GM19463 (cell line): ENCODE data around the gene PTPRQ.
"Not testable (repeated sequence)": the region's sequence is repeated elsewhere in the genome, so short reads cannot be mapped to it uniquely, and the experiment has no call there.

Experiments
- ATAC-seq: cut with Tn5 transposase; IDR thresholded peaks from one replicate; pipeline ENCODE4 v1.9.1; 2021; ENCODE audit warnings: mild to moderate bottlenecking, moderate library complexity; ENCODE audit not compliant: unreplicated experiment

Gene PTPRQ

DNA sequence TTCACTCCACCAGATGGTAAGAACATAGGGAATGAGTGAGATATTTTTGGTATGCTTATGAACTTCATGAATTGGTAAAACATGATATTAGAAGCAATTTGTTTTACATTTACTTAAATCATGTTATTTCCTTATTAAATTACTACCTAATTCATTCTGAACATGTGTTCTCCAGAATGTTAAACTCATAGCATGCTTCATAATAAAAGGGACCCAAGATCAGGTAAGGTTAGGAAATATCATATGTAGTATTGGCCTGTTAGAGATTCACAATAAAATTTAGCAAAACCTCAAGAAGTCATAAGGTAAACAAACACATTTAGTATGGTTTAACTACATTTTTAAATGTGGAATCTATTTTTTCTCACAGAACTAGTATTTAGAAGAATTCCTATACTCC lies 28.2 kb downstream of the PTPRQ start:
- ATAC-seq = no peak

DNA sequence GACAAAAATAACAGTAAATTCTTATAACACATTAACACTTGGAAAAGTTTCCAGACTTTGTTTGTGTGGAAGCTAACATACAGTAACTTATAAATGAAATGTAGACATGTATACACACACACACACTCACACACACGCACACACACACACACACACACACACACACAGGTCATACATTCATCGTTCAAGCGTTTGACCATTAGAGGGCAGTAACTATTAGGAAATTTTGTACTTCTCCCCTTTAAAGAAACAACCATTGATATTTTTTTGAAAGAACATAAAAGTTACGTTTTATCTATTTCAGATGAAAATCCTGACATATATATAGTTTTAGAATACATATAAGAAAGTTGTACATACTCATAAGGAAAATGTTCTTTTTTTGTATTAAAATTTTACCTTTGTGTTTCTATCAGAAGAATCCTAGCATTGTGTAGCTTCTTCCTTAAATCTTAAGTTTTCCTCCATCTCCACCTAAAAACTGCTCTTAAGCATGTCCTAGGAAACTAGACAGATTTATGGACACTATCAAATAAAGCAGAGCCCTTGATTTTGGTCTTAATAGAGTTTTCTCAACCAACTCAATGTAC lies 29.0 kb downstream of the PTPRQ start:
- peak; percentile 63 for ATAC-seq

DNA sequence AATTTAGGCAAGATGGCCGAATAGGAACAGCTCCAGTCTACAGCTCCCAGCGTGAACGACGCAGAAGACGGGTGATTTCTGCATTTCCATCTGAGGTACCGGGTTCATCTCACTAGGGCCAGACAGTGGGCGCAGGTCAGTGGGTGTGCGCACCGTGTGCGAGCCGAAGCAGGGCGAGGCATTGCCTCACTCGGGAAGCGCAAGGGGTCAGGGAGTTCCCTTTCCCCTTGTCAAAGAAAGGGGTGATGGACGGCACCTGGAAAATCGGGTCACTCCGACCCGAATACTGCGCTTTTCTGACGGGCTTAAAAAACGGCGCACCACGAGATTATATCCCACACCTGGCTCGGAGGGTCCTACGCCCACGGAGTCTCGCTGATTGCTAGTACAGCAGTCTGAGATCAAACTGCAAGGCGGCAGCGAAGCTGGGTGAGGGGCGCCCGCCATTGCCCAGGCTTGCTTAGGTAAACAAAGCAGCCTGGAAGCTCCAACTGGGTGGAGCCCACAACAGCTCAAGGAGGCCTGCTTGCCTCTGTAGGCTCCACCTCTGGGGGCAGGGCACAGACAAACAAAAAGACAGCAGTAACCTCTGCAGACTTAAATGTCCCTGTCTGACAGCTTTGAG lies 33.6 kb downstream of the PTPRQ start:
- ATAC-seq = not testable (repeated sequence)

DNA sequence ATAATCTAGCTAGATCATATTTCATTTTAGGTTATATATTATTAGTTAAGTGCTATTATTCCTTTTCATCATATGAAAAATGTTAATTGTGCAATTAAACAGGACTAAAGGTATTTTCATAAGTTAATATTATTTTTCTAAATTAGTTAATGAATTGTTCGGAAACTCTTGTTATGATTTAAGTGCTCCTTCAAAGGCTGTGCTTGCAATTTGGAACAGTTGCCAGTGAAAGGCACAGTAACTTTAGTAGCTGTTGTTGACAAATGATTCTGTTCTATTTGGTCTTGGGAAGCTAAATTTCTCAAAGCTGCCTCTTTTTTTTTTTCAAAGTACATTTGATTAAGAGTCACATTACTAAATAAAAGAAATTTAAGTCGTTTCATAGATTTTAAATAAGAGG lies 40.7 kb downstream of the PTPRQ start:
- no peak for ATAC-seq

DNA sequence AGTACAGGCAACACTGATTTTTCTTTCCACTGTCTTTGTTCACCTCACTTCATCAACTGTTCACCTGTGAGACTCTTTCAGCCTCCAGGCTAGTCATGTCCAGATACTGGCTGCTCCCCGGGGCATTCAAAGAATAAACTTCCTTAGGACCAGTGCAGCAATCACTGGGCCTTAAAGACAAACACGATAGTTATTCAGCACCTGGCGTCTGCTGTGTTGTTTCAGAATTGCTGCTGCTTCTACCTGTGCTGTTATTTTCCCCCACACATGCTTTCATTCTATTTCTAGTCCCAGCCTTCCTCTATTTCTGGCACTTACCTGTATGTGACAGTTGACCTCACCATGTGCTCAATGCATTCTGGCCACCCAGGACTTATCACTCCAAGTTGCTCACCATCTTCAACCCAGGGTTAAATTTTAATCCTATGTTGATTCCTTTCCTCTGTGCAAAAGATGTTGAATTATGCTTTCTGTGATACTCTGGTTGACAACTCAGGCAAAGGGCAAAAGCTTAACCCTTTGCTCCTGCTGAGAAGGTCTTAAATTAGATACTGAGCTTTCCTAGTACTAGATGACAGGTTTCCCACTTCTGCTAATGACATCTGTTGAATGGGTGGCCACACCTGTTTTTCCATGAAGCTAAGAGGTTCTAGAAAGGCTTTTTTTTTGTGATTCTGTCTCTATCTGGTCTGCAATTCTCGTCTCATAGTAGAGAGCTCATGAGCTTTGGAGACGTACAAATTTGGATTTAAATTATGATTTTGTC lies 41.4 kb downstream of the PTPRQ start:
- peak; percentile 68 for ATAC-seq

DNA sequence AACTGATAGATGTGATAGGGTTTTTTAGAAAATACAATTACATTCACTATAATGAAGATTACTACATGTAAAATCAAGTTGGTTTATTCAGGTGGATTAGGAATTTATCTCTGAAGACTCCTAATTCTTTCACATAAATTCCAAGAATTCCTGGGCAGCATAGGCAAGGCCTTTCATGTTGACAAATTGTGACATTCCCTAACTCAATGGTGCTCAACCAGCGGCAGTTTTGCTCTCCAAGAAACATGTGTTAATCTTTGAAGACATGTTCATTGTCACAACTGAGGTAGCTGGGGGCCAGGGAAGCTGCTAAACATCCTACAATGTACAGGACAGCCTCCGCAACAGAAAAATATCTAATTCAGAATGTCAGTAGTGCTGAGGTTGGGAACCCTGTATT lies 46.3 kb downstream of the PTPRQ start:
- ATAC-seq = no peak

DNA sequence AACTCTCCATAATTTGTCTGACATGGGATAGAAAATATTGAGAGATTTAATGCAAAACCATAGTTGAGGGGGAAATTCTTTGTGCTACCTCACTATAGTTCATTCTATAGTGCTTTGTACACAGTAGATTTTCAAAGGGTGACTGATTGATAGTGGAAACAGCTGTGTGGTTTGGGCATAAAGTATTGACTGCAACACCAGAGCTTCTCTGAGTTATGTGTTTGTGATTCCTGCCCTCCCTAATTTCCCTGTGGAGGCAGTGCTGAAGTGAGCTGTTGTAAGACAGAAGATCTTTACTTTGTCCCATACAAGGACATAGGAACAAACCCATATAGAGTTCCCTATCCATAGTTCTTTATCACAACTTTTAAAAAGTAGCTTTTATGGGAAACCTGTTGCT lies 47.1 kb downstream of the PTPRQ start:
- ATAC-seq = no peak

DNA sequence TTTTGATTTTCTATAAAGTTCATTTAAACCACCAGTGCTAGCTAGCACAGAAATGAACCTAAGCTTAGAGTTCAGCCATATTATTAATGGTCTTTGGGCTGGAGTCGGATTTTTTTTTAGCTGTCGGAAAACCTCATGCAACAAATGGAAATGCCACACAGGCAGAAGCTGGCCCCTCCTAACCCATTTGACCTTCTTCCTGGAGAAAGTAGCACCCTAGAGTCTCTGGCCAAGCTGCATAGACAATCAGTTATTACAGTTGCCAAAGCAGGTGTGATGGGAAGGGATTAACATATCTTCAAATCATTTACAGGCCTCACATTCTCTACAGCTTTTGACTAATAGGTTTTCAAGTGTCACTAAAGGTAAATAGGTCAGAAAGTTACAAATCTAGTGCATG lies 49.4 kb downstream of the PTPRQ start:
- no peak for ATAC-seq

DNA sequence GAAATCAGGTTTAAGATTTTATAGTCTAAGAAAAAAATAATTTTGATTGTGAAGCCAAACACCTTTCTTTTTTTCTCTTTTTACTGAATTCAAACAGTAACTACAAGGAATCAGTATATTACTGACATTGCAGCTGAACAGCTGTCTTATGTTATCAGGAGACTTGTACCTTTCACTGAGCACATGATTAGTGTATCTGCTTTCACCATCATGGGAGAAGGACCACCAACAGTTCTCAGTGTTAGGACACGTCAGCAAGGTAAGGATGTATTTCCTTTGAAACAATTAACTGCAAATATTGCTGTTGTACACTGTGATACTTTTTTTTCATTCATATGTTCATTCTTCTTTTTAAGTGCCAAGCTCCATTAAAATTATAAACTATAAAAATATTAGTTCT lies 50.8 kb downstream of the PTPRQ start:
- no peak for ATAC-seq

DNA sequence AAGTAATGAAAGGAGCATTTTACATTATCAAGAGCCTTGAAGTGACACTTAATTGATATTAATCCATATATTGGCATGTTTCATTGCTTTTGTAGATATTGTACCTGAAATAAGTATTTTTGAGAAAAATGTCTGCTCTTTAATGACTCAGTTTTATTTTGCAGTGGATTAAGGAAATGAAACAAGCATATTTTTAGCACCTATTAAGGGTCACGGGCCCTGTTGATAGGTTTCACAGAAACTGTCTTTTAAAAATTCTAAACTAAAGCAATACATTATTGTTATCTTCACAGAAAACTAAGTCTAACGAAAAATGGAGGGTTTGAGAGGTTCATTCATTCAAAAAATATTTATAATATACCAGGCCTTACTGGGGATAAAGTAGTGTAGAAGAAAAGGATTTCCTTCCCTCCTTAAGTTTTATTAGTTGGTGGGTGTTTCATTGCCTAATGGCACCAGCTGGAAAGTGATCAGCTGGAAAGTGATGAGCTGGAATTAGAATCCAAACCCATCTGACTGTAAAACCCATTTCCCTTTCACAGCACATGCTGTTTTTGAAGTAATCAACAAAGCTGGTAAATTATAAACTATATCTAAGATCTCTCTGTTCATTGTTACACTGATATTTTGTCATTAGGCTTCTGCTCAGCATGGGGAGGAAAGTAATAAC lies 54.2 kb downstream of the PTPRQ start:
- no peak for ATAC-seq

DNA sequence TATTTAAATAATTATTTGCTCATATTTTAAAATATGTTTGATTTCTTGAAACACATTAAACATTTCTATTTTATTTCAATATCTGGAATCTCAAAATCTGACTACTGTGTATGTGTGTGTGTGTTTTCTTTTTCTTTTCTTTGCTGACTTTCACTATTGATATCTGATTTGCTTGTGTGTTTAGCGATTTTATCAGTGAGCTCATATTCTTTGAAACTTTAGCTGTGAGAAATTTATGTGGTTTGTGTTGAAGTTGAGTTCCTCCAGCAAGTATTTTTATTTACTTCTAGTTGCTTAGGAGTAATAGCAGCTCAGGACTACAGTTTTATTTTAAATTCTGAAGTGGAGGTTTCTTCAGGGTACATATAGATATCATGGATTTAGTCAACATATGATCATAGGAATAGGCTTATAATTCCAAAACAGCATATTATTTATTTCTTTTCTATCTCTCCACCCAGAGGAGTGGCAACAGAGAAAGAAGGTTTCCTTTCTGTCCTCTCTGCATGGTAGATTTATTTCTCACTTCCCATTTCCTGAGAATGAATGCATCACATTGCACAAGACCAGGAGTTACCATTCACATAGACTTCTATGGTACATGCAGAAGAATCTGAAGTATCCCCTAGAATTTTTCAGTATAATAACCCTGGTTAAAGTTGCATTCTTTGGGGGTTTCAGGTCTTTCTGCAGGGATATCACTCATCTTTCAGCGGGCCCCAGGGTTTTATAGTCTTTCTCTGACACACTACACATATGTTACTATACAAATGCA lies 60.5 kb downstream of the PTPRQ start:
- peak; percentile 79 for ATAC-seq

DNA sequence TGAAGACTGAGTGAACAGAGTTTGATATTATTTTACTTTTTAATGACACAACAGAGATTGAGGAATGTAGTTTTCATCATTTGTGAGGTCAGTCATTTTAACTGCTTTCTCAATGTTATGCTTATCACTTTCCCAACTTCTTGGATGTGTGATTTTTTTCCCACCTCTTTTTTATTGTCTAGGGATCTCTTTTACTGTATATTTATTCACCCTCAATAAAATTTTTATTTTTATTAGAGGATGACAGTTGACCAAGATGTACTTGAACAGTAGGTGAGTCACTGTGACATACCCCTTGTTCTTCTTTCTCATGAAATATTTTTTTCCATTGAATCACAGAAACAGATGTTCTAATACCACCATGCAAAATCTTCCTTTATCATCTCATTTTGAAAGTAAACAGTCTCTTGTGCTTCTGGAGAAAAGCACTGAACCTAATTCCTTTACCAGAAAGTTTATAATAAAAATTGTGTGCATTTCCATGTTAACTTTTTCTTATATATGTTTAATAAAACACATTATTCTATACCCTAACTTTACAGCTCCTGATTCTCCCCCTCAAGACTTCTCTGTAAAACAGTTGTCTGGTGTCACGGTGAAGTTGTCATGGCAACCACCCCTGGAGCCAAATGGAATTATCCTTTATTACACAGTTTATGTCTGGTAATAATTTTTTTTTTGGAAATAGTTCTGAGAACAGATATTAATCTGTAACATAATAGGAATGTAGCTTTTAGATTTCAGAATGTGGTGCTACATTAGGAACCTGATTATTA lies 65.9 kb downstream of the PTPRQ start:
- ATAC-seq = no peak

DNA sequence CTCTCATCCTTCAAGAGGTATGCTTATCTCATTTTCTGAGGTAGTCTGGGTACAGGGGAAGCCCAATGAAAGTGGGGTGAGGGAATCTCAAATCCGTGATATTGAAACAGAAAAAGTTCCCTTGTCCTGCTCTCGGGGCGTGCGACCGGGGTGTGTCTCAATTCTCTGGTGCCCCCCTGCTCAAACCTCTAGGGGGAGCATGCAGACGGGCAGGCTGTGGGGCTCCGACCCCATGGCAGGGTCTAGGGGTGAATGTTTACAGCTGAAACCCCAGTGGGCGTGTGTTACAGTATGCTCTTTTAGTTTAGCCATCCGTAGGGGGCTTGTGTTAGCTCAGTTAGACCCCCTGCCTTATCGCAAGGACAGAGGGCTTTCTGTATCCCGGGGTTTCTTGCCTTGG lies 68.7 kb downstream of the PTPRQ start:
- ATAC-seq = peak; percentile 48

DNA sequence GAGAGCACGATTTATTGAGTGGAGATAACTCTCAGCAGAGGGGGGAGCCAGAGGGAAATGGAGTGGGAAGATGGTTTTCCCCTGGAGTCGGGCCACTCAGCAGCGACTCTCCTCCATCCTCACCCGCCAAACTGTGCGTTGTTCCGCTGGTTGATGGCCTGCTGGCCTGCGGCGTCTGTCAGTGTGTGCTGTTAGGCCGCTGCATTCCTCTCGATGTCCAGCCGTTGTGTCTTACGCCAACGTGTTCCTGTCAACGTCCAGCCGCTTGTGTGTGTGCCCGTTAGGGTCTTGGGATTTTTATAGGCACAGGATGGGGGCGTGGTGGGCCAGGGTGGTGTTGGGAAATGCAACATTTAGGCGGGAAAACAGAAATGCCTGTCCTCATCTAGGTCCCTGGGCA lies 69.2 kb downstream of the PTPRQ start:
- ATAC-seq = peak; percentile 14

DNA sequence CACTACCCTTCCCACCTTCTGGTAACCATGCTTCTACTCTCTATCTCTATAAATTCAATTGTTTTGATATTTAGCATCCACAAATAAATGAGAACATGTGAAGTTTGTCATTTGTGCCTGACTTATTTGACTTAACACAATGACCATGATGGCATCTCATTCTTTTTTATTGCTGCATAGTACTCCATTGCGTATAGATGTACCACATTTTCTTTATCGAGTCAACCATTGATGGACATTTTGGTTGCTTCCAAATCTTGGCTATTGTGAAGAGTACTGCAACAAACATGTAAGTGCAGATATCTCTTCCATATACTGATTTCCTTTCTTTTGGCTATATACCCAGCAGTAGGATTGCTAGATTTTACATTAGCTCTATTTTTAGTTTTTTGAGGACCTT lies 73.6 kb downstream of the PTPRQ start:
- ATAC-seq = no peak

DNA sequence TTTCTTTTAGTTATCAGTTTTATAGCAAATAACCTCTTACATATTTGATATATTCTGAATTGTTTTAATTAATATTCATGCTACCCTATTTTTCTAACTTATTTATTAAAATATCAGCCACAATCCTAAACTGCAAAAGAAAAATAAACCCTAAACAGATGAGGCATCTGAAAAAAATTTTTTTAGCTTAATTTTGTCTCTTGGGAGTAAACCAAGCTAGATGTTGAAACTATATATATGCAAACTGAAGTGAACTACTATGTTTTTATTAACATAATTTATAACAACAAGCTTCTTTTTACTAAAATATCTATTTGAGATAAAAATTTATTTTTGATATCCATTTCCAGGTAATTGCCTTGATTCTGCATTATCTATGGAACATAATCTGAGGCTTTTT lies 87.6 kb downstream of the PTPRQ start:
- ATAC-seq = no peak

DNA sequence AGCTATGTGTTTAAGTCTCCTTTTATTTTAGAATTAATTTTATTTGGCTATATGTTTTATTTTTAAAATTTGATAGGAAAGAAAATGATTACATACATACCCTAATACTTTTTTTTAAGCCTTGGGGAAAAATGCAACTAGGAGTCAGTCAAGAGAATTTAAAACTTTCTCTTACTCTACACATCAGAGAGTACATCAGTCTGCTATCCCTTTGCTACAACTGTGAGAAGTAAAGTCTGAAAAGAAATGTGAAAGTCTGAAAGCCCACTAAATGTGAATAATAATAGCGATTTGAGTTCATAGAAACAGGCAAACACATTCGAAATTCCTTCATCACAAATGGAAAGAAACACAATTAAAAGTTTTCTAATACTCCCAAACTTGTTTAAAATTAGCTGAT lies 95.0 kb downstream of the PTPRQ start:
- ATAC-seq = no peak

DNA sequence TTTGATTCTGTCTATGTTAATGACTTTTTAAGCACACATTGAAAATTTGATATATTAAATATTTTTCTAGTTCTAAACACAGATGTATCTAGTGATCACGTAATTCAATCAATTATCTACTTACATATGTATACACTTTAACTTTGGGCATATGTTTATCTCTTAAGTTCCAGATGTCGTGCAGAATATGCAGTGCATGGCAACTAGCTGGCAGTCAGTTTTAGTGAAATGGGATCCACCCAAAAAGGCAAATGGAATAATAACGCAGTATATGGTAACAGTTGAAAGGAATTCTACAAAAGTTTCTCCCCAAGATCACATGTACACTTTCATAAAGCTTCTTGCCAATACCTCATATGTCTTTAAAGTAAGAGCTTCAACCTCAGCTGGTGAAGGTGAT lies 105.3 kb downstream of the PTPRQ start:
- no peak for ATAC-seq

DNA sequence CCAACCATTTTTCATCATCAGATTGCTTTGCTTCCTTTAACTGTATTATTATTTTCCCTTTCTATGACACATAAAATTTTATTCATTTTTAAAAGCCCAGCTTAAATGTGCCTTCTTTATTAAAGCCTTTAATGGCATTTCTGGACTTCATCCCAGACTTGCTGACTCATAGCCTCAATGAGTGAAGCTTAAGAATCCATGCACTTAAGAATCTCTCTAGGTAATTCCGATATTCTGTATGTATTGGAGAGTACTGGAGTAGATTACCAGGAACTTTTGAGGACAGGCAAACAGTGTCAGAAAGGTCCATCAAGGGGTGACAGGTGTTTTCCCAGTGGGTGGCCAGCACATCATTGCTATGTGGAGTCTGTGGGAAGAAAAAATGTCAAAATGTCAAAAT lies 107.9 kb downstream of the PTPRQ start:
- no peak for ATAC-seq

DNA sequence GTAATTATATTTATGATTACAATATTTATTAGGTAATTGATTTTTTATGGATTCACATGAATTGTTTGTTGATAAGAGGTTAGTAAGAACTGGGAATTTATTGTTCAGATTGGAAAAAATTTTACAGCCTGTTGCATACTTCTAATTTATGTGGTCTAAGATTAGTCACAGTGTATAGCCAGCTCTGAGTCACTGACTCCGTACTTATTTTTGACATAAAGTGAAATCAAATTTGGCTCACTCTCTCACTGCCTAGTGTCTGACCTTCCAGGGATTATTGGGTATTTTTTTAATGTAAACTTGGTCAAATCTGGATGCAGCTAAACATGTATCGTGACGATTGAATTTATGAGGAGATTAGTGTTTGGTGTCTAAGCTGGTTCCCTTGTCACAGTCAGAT lies 109.3 kb downstream of the PTPRQ start:
- no peak for ATAC-seq
